ENCODE data around the gene SLC26A1.

Gene SLC26A1

GRCh38 chr4:1011666-1012033, 18.4 kb upstream of the SLC26A1 start:
- H3K27ac ChIP-seq = peak overlapping the region; percentile 77
- TF ChIP-seq, protein P1, sequence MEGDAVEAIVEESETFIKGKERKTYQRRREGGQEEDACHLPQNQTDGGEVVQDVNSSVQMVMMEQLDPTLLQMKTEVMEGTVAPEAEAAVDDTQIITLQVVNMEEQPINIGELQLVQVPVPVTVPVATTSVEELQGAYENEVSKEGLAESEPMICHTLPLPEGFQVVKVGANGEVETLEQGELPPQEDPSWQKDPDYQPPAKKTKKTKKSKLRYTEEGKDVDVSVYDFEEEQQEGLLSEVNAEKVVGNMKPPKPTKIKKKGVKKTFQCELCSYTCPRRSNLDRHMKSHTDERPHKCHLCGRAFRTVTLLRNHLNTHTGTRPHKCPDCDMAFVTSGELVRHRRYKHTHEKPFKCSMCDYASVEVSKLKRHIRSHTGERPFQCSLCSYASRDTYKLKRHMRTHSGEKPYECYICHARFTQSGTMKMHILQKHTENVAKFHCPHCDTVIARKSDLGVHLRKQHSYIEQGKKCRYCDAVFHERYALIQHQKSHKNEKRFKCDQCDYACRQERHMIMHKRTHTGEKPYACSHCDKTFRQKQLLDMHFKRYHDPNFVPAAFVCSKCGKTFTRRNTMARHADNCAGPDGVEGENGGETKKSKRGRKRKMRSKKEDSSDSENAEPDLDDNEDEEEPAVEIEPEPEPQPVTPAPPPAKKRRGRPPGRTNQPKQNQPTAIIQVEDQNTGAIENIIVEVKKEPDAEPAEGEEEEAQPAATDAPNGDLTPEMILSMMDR (conservative IDR thresholded peaks at IDR 0.05) = no peak
- TF ChIP-seq ZFX (IDR thresholded peaks at IDR 0.05) = no peak

- H3K27ac ChIP-seq = peak within 1 kb of the TSS; percentile 77
These were observed 17.9 kb upstream of the SLC26A1 start, which contains the start of gene FGFRL1 for GRCh38 chr4:1011022-1011665. Gene FGFRL1 (plus strand): TSS chr4:1011626. CDS start chr4:1012486, 860 bp downstream.

GRCh38 chr4:1010395-1011021, 17.3 kb upstream of the SLC26A1 start:
- peak overlapping the region; percentile 68 for H3K27ac ChIP-seq
- TF ChIP-seq, protein P1 (conservative IDR thresholded peaks at IDR 0.05) = no peak
- TF ChIP-seq ZFX (IDR thresholded peaks at IDR 0.05) = 0 out of 2 replicates have a peak, but pooled peaks have one; percentile 7

More at GRCh38 chr4:1011022-1011665, 17.9 kb upstream of the SLC26A1 start, which contains the start of gene FGFRL1:
- TF ChIP-seq, protein P1 (conservative IDR thresholded peaks at IDR 0.05) = no peak
- no peak for TF ChIP-seq ZFX (IDR thresholded peaks at IDR 0.05)

DNA sequence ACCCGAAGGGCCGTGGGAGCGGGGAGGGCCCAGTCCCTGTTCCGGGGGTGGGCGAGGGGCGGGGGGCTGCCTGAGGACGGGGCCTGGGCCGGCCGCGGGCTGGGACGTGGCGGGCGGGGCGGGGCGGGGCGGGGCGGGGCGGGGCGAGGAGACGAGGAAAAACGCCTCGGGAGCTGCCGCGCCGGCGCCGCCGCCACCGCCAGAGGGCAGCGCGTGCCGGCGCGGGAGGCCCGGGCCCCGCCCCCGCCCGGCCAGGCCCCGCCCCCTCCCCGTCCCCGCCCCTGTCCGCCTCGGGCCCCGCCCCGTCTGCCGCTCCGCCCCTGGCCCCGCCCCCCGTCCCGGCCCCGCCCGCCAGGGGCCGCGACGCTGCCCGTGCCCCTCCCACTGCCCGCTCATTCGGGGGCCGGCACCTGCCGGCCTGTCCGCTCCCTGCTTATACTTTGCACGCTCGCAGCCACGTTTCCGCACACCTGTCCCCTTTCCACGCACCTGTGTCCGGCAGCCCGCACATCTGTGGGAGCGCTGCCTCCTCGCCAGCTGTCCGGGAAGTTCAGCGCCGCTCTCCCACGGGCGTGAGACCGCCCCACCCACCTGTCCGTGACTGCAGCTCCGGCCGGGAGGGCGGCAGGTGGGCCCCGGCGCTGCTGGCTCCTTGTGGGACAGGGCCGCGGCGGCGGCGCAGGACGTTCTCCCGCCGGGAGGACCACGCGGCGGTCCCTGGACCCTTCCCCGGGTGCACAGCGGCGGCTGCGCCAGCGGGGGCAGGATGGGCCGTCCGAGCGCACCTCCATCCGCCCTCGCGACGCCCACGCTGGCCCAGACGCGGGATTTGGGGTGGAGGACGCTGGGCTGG, 16.6 kb upstream of the SLC26A1 start:
- TF ChIP-seq, protein P1 (conservative IDR thresholded peaks at IDR 0.05) = no peak; the same call in 1 of the 2 replicates
- no peak for TF ChIP-seq ZFX (IDR thresholded peaks at IDR 0.05)

GRCh38 chr4:1008840-1009541, 15.8 kb upstream of the SLC26A1 start:
- H3K27ac ChIP-seq = peak overlapping the region; percentile 47
- TF ChIP-seq ZFX (IDR thresholded peaks at IDR 0.05) = no peak
- TF ChIP-seq, protein P1 (conservative IDR thresholded peaks at IDR 0.05) = no peak

More for the DNA sequence above, 16.6 kb upstream of the SLC26A1 start:
- peak overlapping the region; percentile 68 for H3K27ac ChIP-seq

- TF ChIP-seq, protein P1 (conservative IDR thresholded peaks at IDR 0.05) = no peak
- no peak for TF ChIP-seq ZFX (IDR thresholded peaks at IDR 0.05)
- no peak overlapping the region for H3K27ac ChIP-seq
These were observed 13.7 kb upstream of the SLC26A1 start for GRCh38 chr4:1006856-1007255.

All from C4-2B (cell line).